Activated T-cell treated with anti-CD3 and anti-CD28 coated beads, Interleukin-2, amount 50 U/mL, for 1 hour (primary cell): ENCODE results near the gene ABHD6.
"Not testable (repeated sequence)": the region's sequence is repeated elsewhere in the genome, so short reads cannot be mapped to it uniquely, and the experiment has no call there.

ENCODE experiments used
- DNase-seq: peaks from one replicate; pipeline ENCODE4 v3.0.0-alpha.2; 2020

The ABHD6 gene

GRCh38 chr3:58243976-58244585 is 6.5 kb downstream of the ABHD6 start:
- DNase-seq, result no peak

GRCh38 chr3:58246148-58247047 is 8.8 kb downstream of the ABHD6 start:
- DNase-seq, result no peak

GRCh38 chr3:58249358-58250092 is 11.9 kb downstream of the ABHD6 start:
- no peak for DNase-seq

- DNase-seq, result no peak
These were observed 12.6 kb downstream of the ABHD6 start for GRCh38 chr3:58250093-58250707.

GRCh38 chr3:58251631-58252035 is 14.0 kb downstream of the ABHD6 start:
- DNase-seq, result no peak

GRCh38 chr3:58254144-58254543 is 16.6 kb downstream of the ABHD6 start:
- no peak for DNase-seq

GRCh38 chr3:58256061-58256460 is 18.5 kb downstream of the ABHD6 start:
- no peak for DNase-seq

- DNase-seq, result no peak
These were observed 18.9 kb downstream of the ABHD6 start for GRCh38 chr3:58256511-58256910.

GRCh38 chr3:58258392-58259055 is 20.9 kb downstream of the ABHD6 start:
- no peak for DNase-seq

GRCh38 chr3:58260261-58260731 is 22.7 kb downstream of the ABHD6 start:
- DNase-seq, result no peak

- no peak for DNase-seq
These were observed 23.1 kb downstream of the ABHD6 start for GRCh38 chr3:58260733-58261132.

- no peak for DNase-seq
These were observed 24.5 kb downstream of the ABHD6 start for GRCh38 chr3:58261954-58262666.

GRCh38 chr3:58266577-58266976 is 29.0 kb downstream of the ABHD6 start:
- no peak for DNase-seq

- not testable (repeated sequence) for DNase-seq
These were observed 30.0 kb downstream of the ABHD6 start for GRCh38 chr3:58267543-58267942.

- no peak for DNase-seq
These were observed 31.8 kb downstream of the ABHD6 start for GRCh38 chr3:58269356-58269755.

GRCh38 chr3:58270485-58270884 is 32.9 kb downstream of the ABHD6 start:
- DNase-seq, result no peak

GRCh38 chr3:58271901-58272501 is 34.4 kb downstream of the ABHD6 start:
- DNase-seq, result no peak

- no peak for DNase-seq
These were observed 35.3 kb downstream of the ABHD6 start for GRCh38 chr3:58272891-58273290.

- not testable (repeated sequence) for DNase-seq
These were observed 35.8 kb downstream of the ABHD6 start for GRCh38 chr3:58273362-58273761.

- DNase-seq, result no peak
These were observed 36.5 kb downstream of the ABHD6 start for GRCh38 chr3:58274027-58274614.

- DNase-seq, result no peak
These were observed 43.5 kb downstream of the ABHD6 start for GRCh38 chr3:58281069-58281468.
